Renal cortical epithelial cell (primary cell): ENCODE measurements around the gene CERS6. TPM values are rescaled to one million over a fixed set of nuclear protein-coding genes. Genes with fewer than 3 reads are reported as not detected.

ENCODE experiments used
- DNase-seq: peaks from one replicate; pipeline ENCODE4 v3.0.0-alpha.2; 2011; ENCODE audit warnings: low read depth
- total RNA-seq: library from RNA; depleted of rRNA; stranded (reverse); fragments of >200 nt; gene quantifications from 2 replicates; pipeline ENCODE4 v1.2.3, GENCODE V29; 2014

Gene CERS6
- total RNA-seq, 1 donor from 2014 or later, result 19.7 TPM

- no peak for DNase-seq
Observed at GRCh38 chr2:168702579-168702978, 246.5 kb downstream of the CERS6 start.

GRCh38 chr2:168703926-168704325 is 247.9 kb downstream of the CERS6 start:
- no peak for DNase-seq

- DNase-seq, result peak; percentile 34
Observed at GRCh38 chr2:168705534-168706470, 249.7 kb downstream of the CERS6 start.

- DNase-seq, result no peak
Observed at GRCh38 chr2:168706806-168707205, 250.7 kb downstream of the CERS6 start.

- DNase-seq, result no peak
Observed at GRCh38 chr2:168708080-168708479, 252.0 kb downstream of the CERS6 start.

GRCh38 chr2:168710754-168711467 is 254.8 kb downstream of the CERS6 start:
- no peak for DNase-seq

- peak; percentile 52 for DNase-seq
Observed at GRCh38 chr2:168712053-168712452, 256.0 kb downstream of the CERS6 start.

- no peak for DNase-seq
Observed at GRCh38 chr2:168713325-168713724, 257.3 kb downstream of the CERS6 start.

- no peak for DNase-seq
Observed at GRCh38 chr2:168715849-168716248, 259.8 kb downstream of the CERS6 start.

- no peak for DNase-seq
Observed at GRCh38 chr2:168716839-168717238, 260.8 kb downstream of the CERS6 start.

GRCh38 chr2:168717790-168718502 is 261.9 kb downstream of the CERS6 start:
- no peak for DNase-seq

- no peak for DNase-seq
Observed at GRCh38 chr2:168718622-168719021, 262.6 kb downstream of the CERS6 start.

- no peak for DNase-seq
Observed at GRCh38 chr2:168719446-168719845, 263.4 kb downstream of the CERS6 start.

GRCh38 chr2:168722592-168722991 is 266.5 kb downstream of the CERS6 start:
- no peak for DNase-seq

GRCh38 chr2:168723275-168723899 is 267.3 kb downstream of the CERS6 start:
- DNase-seq, result no peak

GRCh38 chr2:168726375-168726774 is 270.3 kb downstream of the CERS6 start:
- DNase-seq, result no peak

- DNase-seq, result peak; percentile 44
Observed at GRCh38 chr2:168727904-168728470, 271.9 kb downstream of the CERS6 start.

GRCh38 chr2:168729455-168729854 is 273.4 kb downstream of the CERS6 start:
- no peak for DNase-seq

GRCh38 chr2:168730344-168730743 is 274.3 kb downstream of the CERS6 start:
- DNase-seq, result no peak

- no peak for DNase-seq
Observed at GRCh38 chr2:168731002-168731401, 274.9 kb downstream of the CERS6 start.

- DNase-seq, result peak; percentile 48
Observed at GRCh38 chr2:168731616-168732015, 275.5 kb downstream of the CERS6 start.
